Measurements from ENCODE around the gene CFDP1. TPM values are rescaled to one million over a fixed set of nuclear protein-coding genes. Genes with fewer than 3 reads are reported as not detected.

Gene CFDP1
- total and polyA plus RNA-seq, 2 of the 13 experiments (the other 11 are each of a cell fraction or from before 2014, with no cell fraction given): 78.6 to 153 TPM

- no peak for TF ChIP-seq ZNF276 (CRISPR knock-in tag; IDR thresholded peaks at IDR 0.05; ENCODE audit: low read depth)
- peak; percentile 87 for TF ChIP-seq RXRB (CRISPR knock-in tag; IDR thresholded peaks at IDR 0.05; ENCODE audit: borderline replicate concordance)
- TF ChIP-seq FOXK1 (CRISPR knock-in tag; IDR thresholded peaks at IDR 0.05; ENCODE audit: borderline replicate concordance, low read depth): peak; percentile 46; the same call in 1 of the 2 replicates
- TF ChIP-seq JDP2 (CRISPR knock-in tag; IDR thresholded peaks at IDR 0.05; ENCODE audit: borderline replicate concordance): no peak
- TF ChIP-seq ZNF589 (CRISPR knock-in tag; conservative IDR thresholded peaks at IDR 0.05): no peak
- TF ChIP-seq PAWR (CRISPR knock-in tag; IDR thresholded peaks at IDR 0.05; ENCODE audit: borderline replicate concordance): no peak
- TF ChIP-seq E2F1 (CRISPR knock-in tag; IDR thresholded peaks at IDR 0.05): no peak
- TF ChIP-seq KDM6A (CRISPR knock-in tag; IDR thresholded peaks at IDR 0.05; ENCODE audit: low read depth): peak; percentile 84
- TF ChIP-seq EP300 (IDR thresholded peaks at IDR 0.05; ENCODE audit: low read depth in 2 of 2, low read length in 2 of 2): peak in 1 of 2 experiments; percentile 56; a peak in 2 of 4 replicates
- no peak for TF ChIP-seq EP300 (CRISPR knock-in tag; IDR thresholded peaks at IDR 0.05; ENCODE audit: borderline replicate concordance)
- TF ChIP-seq CERS6 (CRISPR knock-in tag; IDR thresholded peaks at IDR 0.05): no peak
- no peak for TF ChIP-seq ATRX (CRISPR knock-in tag; IDR thresholded peaks at IDR 0.05; ENCODE audit: borderline replicate concordance)
- TF ChIP-seq CBX5 (CRISPR knock-in tag; IDR thresholded peaks at IDR 0.05; ENCODE audit: borderline replicate concordance): peak; percentile 81; the same call in 1 of the 2 replicates
- no peak for TF ChIP-seq NFE2L2 (IDR thresholded peaks at IDR 0.05; ENCODE audit: low read length)
- no peak; the same call in 1 of the 2 replicates for TF ChIP-seq POLR2G (IDR thresholded peaks at IDR 0.05; ENCODE audit: low read depth, low read length)
- TF ChIP-seq KDM5B (CRISPR knock-in tag; IDR thresholded peaks at IDR 0.05; ENCODE audit: borderline replicate concordance): peak; percentile 83; the same call in 1 of the 2 replicates
- no peak for TF ChIP-seq SCMH1 (CRISPR knock-in tag; IDR thresholded peaks at IDR 0.05; ENCODE audit: borderline replicate concordance)
- TF ChIP-seq THYN1 (CRISPR knock-in tag; IDR thresholded peaks at IDR 0.05; ENCODE audit: borderline replicate concordance, low read depth): no peak
- TF ChIP-seq ZNF33B (CRISPR knock-in tag; IDR thresholded peaks at IDR 0.05): no peak
- peak; percentile 96 for TF ChIP-seq ZBTB10 (CRISPR knock-in tag; IDR thresholded peaks at IDR 0.05; ENCODE audit: borderline replicate concordance)
- no peak for TF ChIP-seq GPBP1L1 (CRISPR knock-in tag; IDR thresholded peaks at IDR 0.05)
These were observed 171.1 kb downstream of the CFDP1 start (continued) for GRCh38 chr16:75262104-75262799.

Data from HepG2 (cell line).